Activated naive CD4-positive, alpha-beta T cell treated with anti-CD3 and anti-CD28 coated beads for 36 hours (primary cell): Measurements from ENCODE around the gene XRCC1. TPM values are rescaled to one million over a fixed set of nuclear protein-coding genes. Genes with fewer than 3 reads are reported as not detected.
"Not testable (repeated sequence)": the region's sequence is repeated elsewhere in the genome, so short reads cannot be mapped to it uniquely, and the experiment has no call there.

Experiments
- CTCF ChIA-PET: fragments of 350-600 bp; sonication (Branson Sonifier 250); formaldehyde crosslinking; loops from one replicate; lab custom pipeline; 2021; ENCODE audit warnings: antibody characterized with exemption; lab: Charles Lee
- DNase-seq: peaks from one replicate; pipeline ENCODE4 v3.0.0-alpha.2; 2020
- H3K27ac Mint-ChIP-seq: one replicate; pipeline ENCODE4 v1.8.0; 2021; ENCODE audit warnings: mild to moderate bottlenecking, mixed read lengths
- H3K27me3 Mint-ChIP-seq: one replicate; pipeline ENCODE4 v1.8.0; 2021; ENCODE audit warnings: low read depth, mixed read lengths
- H3K36me3 Mint-ChIP-seq: one replicate; pipeline ENCODE4 v1.8.0; 2021; ENCODE audit warnings: low read depth, mixed read lengths
- H3K4me1 Mint-ChIP-seq: one replicate; pipeline ENCODE4 v1.8.0; 2021; ENCODE audit warnings: low read depth, mixed read lengths
- H3K4me3 Mint-ChIP-seq: one replicate; pipeline ENCODE4 v1.8.0; 2021; ENCODE audit warnings: mild to moderate bottlenecking, moderate library complexity, mixed read lengths
- H3K9me3 Mint-ChIP-seq: one replicate; pipeline ENCODE4 v1.8.0; 2021; ENCODE audit warnings: mixed read lengths
- intact Hi-C: fragments of 100-400 bp; cut with micrococcal nuclease; formaldehyde crosslinking; loops from one replicate; pipeline ENCODE4 v1.15.1; 2023
- total RNA-seq, 2 experiments: library from RNA; stranded (reverse); gene quantifications; one replicate each; pipeline ENCODE4 v1.2.3, GENCODE V29; 2021

XRCC1 gene
- total RNA-seq, 2 experiments from 2014 or later, result 33.7 to 34.5 TPM

- not testable (repeated sequence) for H3K4me3 Mint-ChIP-seq, H3K9me3 Mint-ChIP-seq, DNase-seq, H3K36me3 Mint-ChIP-seq, H3K27ac Mint-ChIP-seq, H3K27me3 Mint-ChIP-seq
- peaks cover 29% of the 10 kb centered on the region for H3K4me1 Mint-ChIP-seq
- CTCF ChIA-PET, result interaction anchor here (0.7 to 6.1 kb wide), 5 partner anchors 31 to 79 kb away, joined by 3 to 49 read pairs (median 13); no protein-coding TSS in a partner anchor
- intact Hi-C loops, result loop anchor here (2.0 kb wide), 3 partner anchors 61 to 231 kb away; partner anchors contain the start of gene SMG9
These were observed 51.6 kb downstream of the XRCC1 start for GRCh38 chr19:43523696-43524095.

- Mint-ChIP-seq H3K4me3 (no peak overlapping the region), H3K9me3 (no peaks in the 10 kb centered on the region), H3K36me3 (peaks cover 3% of the 10 kb centered on the region), H3K27me3 (no peaks in the 10 kb centered on the region), H3K27ac (peak overlapping the region; percentile 15), H3K4me1 (peaks cover 25% of the 10 kb centered on the region)
- intact Hi-C loops, result no loop called here
- CTCF ChIA-PET, result interaction anchor here (0.7 to 6.4 kb wide), 4 partner anchors 17 to 76 kb away, joined by 3 to 230 read pairs (median 4); no protein-coding TSS in a partner anchor
- no peak for DNase-seq
These were observed 52.4 kb downstream of the XRCC1 start for GRCh38 chr19:43522929-43523328.

- intact Hi-C loops, result loop anchor here (1.0 kb wide), 3 partner anchors 15 to 86 kb away; partner anchors contain the start of gene PHLDB3
- DNase-seq, result peak; percentile 89
- CTCF ChIA-PET, result interaction anchor here (0.5 to 6.4 kb wide), 35 partner anchors 10 to 719 kb away, joined by 3 to 230 read pairs (median 4); partner anchors contain the start of genes IRGQ, PHLDB3, XRCC1 and ZNF575
- Mint-ChIP-seq H3K4me1 (peaks cover 12% of the 10 kb centered on the region), H3K27me3 (no peaks in the 10 kb centered on the region), H3K27ac (peak overlapping the region; percentile 48), H3K4me3 (no peak overlapping the region), H3K9me3 (no peaks in the 10 kb centered on the region), H3K36me3 (peaks cover 2% of the 10 kb centered on the region)
These were observed 55.8 kb downstream of the XRCC1 start for GRCh38 chr19:43519436-43520088.

GRCh38 chr19:43518051-43518450 is 57.3 kb downstream of the XRCC1 start:
- intact Hi-C loops, result no loop called here
- Mint-ChIP-seq H3K4me1 (peaks cover 9% of the 10 kb centered on the region), H3K9me3 (no peaks in the 10 kb centered on the region), H3K27ac (no peak overlapping the region), H3K4me3 (no peak overlapping the region), H3K36me3 (peaks cover 7% of the 10 kb centered on the region), H3K27me3 (no peaks in the 10 kb centered on the region)
- no peak for DNase-seq
- CTCF ChIA-PET, result interaction anchor here (0.6 to 6.4 kb wide), 8 partner anchors 8 to 92 kb away, joined by 3 to 230 read pairs (median 6); partner anchors contain the start of gene PHLDB3

DNA sequence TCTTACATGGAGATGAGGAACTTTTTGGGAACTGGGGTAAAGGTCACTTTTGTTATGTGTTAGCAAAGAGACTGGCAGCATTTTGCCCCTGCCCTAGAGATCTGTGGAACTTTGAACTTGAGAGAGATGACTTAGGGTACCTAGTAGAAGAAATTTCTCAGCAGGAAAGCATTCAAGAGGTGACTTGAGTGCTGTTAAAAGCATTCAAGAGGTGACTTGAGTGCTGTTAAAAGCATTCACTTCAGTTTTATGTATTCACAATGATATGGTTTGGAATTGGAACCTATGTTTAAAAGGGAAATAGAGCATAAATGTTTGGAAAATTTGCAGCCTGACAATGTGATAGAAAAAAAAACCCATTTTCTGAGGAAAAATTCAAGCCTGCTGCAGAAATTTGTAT is 62.9 kb downstream of the XRCC1 start:
- CTCF ChIA-PET, DNase-seq, H3K4me1 Mint-ChIP-seq, intact Hi-C loops, H3K27ac Mint-ChIP-seq, H3K27me3 Mint-ChIP-seq, H3K4me3 Mint-ChIP-seq, H3K9me3 Mint-ChIP-seq: not testable (repeated sequence)
- peaks cover 14% of the 10 kb centered on the region for H3K36me3 Mint-ChIP-seq

- H3K36me3 Mint-ChIP-seq, result peaks cover 14% of the 10 kb centered on the region
- no peak for DNase-seq
- H3K9me3 Mint-ChIP-seq, result no peaks in the 10 kb centered on the region
- H3K27me3 Mint-ChIP-seq, result no peaks in the 10 kb centered on the region
- H3K4me3 Mint-ChIP-seq, result no peak overlapping the region
- intact Hi-C loops, result no loop called here
- no peak overlapping the region for H3K27ac Mint-ChIP-seq
- H3K4me1 Mint-ChIP-seq, result no peaks in the 10 kb centered on the region
- CTCF ChIA-PET, result interaction anchor here (0.6 to 1.8 kb wide), 2 partner anchors 43 to 64 kb away, joined by 3 to 8 read pairs; no protein-coding TSS in a partner anchor
These were observed 64.0 kb downstream of the XRCC1 start for GRCh38 chr19:43511324-43511723.

DNA sequence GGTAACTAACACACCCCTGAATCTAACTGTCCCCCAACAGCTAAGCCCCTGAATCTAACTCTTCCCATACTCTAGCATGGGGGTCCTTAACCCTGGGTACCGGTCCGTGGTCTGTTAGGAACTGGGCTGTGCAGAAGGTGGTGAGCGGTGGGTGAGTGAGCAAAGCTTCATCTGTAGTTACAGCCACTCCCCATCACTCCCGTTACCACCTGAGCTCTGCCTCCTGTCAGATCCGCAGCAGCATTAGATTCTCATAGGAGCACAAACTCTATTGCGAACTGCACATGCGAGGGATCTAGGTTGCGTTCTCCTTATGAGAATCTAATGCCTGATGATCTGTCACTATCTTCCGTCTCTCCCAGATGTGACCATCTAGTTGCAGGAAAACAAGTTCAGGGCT is 64.6 kb downstream of the XRCC1 start:
- DNase-seq, result no peak
- CTCF ChIA-PET, result interaction anchor here (1.0 to 1.8 kb wide), 3 partner anchors 9 to 63 kb away, joined by 3 to 12 read pairs (median 8); no protein-coding TSS in a partner anchor
- intact Hi-C loops, result no loop called here
- H3K4me1 Mint-ChIP-seq, result no peaks in the 10 kb centered on the region
- no peaks in the 10 kb centered on the region for H3K9me3 Mint-ChIP-seq
- no peak overlapping the region for H3K27ac Mint-ChIP-seq
- H3K4me3 Mint-ChIP-seq, result no peak overlapping the region
- no peaks in the 10 kb centered on the region for H3K27me3 Mint-ChIP-seq
- H3K36me3 Mint-ChIP-seq, result peaks cover 16% of the 10 kb centered on the region

- Mint-ChIP-seq H3K27ac (no peak overlapping the region), H3K4me3 (no peak overlapping the region), H3K9me3 (no peaks in the 10 kb centered on the region), H3K36me3 (peaks cover 9% of the 10 kb centered on the region), H3K27me3 (no peaks in the 10 kb centered on the region), H3K4me1 (peaks cover 18% of the 10 kb centered on the region)
- intact Hi-C loops, result no loop called here
- DNase-seq, result no peak
- CTCF ChIA-PET, result no interaction called here
These were observed 67.4 kb downstream of the XRCC1 start for GRCh38 chr19:43507880-43508279.

- Mint-ChIP-seq H3K27me3 (no peaks in the 10 kb centered on the region), H3K9me3 (no peaks in the 10 kb centered on the region), H3K27ac (no peak overlapping the region), H3K4me1 (peaks cover 24% of the 10 kb centered on the region), H3K36me3 (peaks cover 11% of the 10 kb centered on the region), H3K4me3 (no peak overlapping the region)
- intact Hi-C loops, result no loop called here
- DNase-seq, result no peak
- CTCF ChIA-PET, result interaction anchor here (0.5 kb wide), 1 partner anchor 16 kb away, joined by 3 read pairs; no protein-coding TSS in a partner anchor
These were observed 68.7 kb downstream of the XRCC1 start for GRCh38 chr19:43506629-43507028.

GRCh38 chr19:43505941-43506340 is 69.4 kb downstream of the XRCC1 start:
- DNase-seq, result no peak
- no peaks in the 10 kb centered on the region for H3K9me3 Mint-ChIP-seq
- peaks cover 11% of the 10 kb centered on the region for H3K36me3 Mint-ChIP-seq
- peaks cover 27% of the 10 kb centered on the region for H3K4me1 Mint-ChIP-seq
- peak overlapping the region; percentile 16 for H3K27ac Mint-ChIP-seq
- no peak overlapping the region for H3K4me3 Mint-ChIP-seq
- no peaks in the 10 kb centered on the region for H3K27me3 Mint-ChIP-seq
- intact Hi-C loops, result loop anchor here (2.0 kb wide), 1 partner anchor 21 kb away; the partner anchor contains the start of gene ETHE1
- CTCF ChIA-PET, result interaction anchor here (0.5 to 2.0 kb wide), 2 partner anchors 17 to 73 kb away, joined by 3 to 11 read pairs; no protein-coding TSS in a partner anchor

GRCh38 chr19:43505186-43505456 is 70.2 kb downstream of the XRCC1 start:
- CTCF ChIA-PET, result interaction anchor here (0.6 to 2.9 kb wide), 7 partner anchors 14 to 161 kb away, joined by 3 to 32 read pairs (median 4); no protein-coding TSS in a partner anchor
- DNase-seq, result no peak
- H3K27ac Mint-ChIP-seq, result peak overlapping the region; percentile 35
- peaks cover 29% of the 10 kb centered on the region for H3K4me1 Mint-ChIP-seq
- H3K36me3 Mint-ChIP-seq, result peaks cover 11% of the 10 kb centered on the region
- H3K9me3 Mint-ChIP-seq, result no peaks in the 10 kb centered on the region
- peak overlapping the region; percentile 38 for H3K4me3 Mint-ChIP-seq
- intact Hi-C loops, result loop anchor here (2.0 kb wide), 1 partner anchor 22 kb away; the partner anchor contains the start of gene ETHE1
- H3K27me3 Mint-ChIP-seq, result no peaks in the 10 kb centered on the region

- peak; percentile 59 for DNase-seq
- Mint-ChIP-seq H3K4me3 (peak within 1 kb of the TSS; percentile 97), H3K27me3 (no peaks in the 10 kb centered on the region), H3K9me3 (no peaks in the 10 kb centered on the region), H3K27ac (peak within 1 kb of the TSS; percentile 92), H3K36me3 (peaks cover 11% of the 10 kb centered on the region), H3K4me1 (peaks cover 29% of the 10 kb centered on the region)
- CTCF ChIA-PET, result interaction anchor here (0.6 to 2.9 kb wide), 7 partner anchors 14 to 162 kb away, joined by 3 to 32 read pairs (median 4); no protein-coding TSS in a partner anchor
- intact Hi-C loops, result loop anchor here (1.0 to 2.0 kb wide), 9 partner anchors 15 to 164 kb away; partner anchors contain the start of genes ETHE1, IRGQ, ZNF575 and ZNF576
These were observed 70.7 kb downstream of the XRCC1 start, which contains the start of gene PHLDB3 for GRCh38 chr19:43504426-43505185. Gene PHLDB3, minus strand, starts transcription at chr19:43504746. Its CDS starts 628 bp downstream, at chr19:43504118.
